Measurements from ENCODE around the gene PLCXD3.

- TF ChIP-seq, protein P1, sequence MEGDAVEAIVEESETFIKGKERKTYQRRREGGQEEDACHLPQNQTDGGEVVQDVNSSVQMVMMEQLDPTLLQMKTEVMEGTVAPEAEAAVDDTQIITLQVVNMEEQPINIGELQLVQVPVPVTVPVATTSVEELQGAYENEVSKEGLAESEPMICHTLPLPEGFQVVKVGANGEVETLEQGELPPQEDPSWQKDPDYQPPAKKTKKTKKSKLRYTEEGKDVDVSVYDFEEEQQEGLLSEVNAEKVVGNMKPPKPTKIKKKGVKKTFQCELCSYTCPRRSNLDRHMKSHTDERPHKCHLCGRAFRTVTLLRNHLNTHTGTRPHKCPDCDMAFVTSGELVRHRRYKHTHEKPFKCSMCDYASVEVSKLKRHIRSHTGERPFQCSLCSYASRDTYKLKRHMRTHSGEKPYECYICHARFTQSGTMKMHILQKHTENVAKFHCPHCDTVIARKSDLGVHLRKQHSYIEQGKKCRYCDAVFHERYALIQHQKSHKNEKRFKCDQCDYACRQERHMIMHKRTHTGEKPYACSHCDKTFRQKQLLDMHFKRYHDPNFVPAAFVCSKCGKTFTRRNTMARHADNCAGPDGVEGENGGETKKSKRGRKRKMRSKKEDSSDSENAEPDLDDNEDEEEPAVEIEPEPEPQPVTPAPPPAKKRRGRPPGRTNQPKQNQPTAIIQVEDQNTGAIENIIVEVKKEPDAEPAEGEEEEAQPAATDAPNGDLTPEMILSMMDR (IDR thresholded peaks at IDR 0.05 in 8 of 11, conservative IDR thresholded peaks at IDR 0.05 in 3 of 11) = no peak
- TF ChIP-seq POLR2A (IDR thresholded peaks at IDR 0.05) = no peak
- TF ChIP-seq POLR2AphosphoS5 (IDR thresholded peaks at IDR 0.05) = no peak
These were observed 2.9 kb downstream of the PLCXD3 start for GRCh38 chr5:41507501-41507900.

Measured in spleen (tissue), 7 donors.